B cell (primary cell): ENCODE data around the gene ANKRD11. TPM values are rescaled to one million over a fixed set of nuclear protein-coding genes. Genes with fewer than 3 reads are reported as not detected.
"Not testable (repeated sequence)": the region's sequence is repeated elsewhere in the genome, so short reads cannot be mapped to it uniquely, and the experiment has no call there.

Experiments
- ATAC-seq: fragments of 200-7000 bp; cut with Tn5 transposase; one replicate; pipeline ENCODE4 v1.10.0; 2021; ENCODE audit warnings: low read depth, mild to moderate bottlenecking, moderate number of reproducible peaks, moderate library complexity
- CTCF ChIA-PET: fragments of 350-600 bp; sonication (Branson Sonifier 250); formaldehyde crosslinking; loops from one replicate; lab custom pipeline; 2021; ENCODE audit warnings: antibody characterized with exemption, inconsistent platforms; lab: Charles Lee
- POLR2A ChIA-PET: fragments of 350-600 bp; sonication (Branson Sonifier 250); formaldehyde crosslinking; loops from one replicate; lab custom pipeline; 2021; ENCODE audit warnings: antibody characterized with exemption; lab: Charles Lee
- DNase-seq: peaks from one replicate; pipeline ENCODE4 v3.0.0; 2013
- H2AFZ ChIP-seq: 2 replicates; pipeline ENCODE4 v1.6.1; 2012; ENCODE audit warnings: mild to moderate bottlenecking, low read depth, low read length; ENCODE audit not compliant: insufficient read depth, poor library complexity, severe bottlenecking
- H3K27ac ChIP-seq, 2 donors: 1 replicate in 1 of 2; 2 replicates in 1 of 2; pipeline ENCODE4 v1.5.1; 2012 to 2013; ENCODE audit warnings: low read length in 2 of 2, mild to moderate bottlenecking in 2 of 2, moderate library complexity in 1 of 2
- H3K27me3 ChIP-seq, 4 experiments: fragments of 200-600 bp in 1 of 4; sonication (generic) in 1 of 4; replicated peaks in 1 of 4; 1 replicate in 2 of 4; 2 replicates in 2 of 4; pipeline versions ENCODE4 v1.6.1 to v1.7.0; 2013 to 2016; ENCODE audit warnings: low read length in 3 of 4, mild to moderate bottlenecking in 2 of 4, mixed read lengths in 1 of 4, moderate library complexity in 1 of 4; ENCODE audit not compliant: insufficient read depth in 4 of 4, control insufficient read depth in 3 of 4; ENCODE audit errors: control extremely low read depth in 1 of 4
- H3K36me3 ChIP-seq, 2 experiments: replicated peaks in 1 of 2; 1 replicate in 1 of 2; 2 replicates in 1 of 2; pipeline versions ENCODE4 v1.6.1 to v1.7.1; 2013; ENCODE audit warnings: low read length in 1 of 2; ENCODE audit not compliant: insufficient read depth in 2 of 2, control insufficient read depth in 1 of 2; ENCODE audit errors: control extremely low read depth in 1 of 2, extremely low read depth in 1 of 2
- H3K4me1 ChIP-seq, 2 donors: fragments of 200-600 bp in 1 of 2; sonication (generic) in 1 of 2; 1 replicate in 1 of 2; 2 replicates in 1 of 2; pipeline versions ENCODE4 v1.5.1 to v1.6.1; 2013 to 2017; ENCODE audit warnings: low read length in 2 of 2; ENCODE audit not compliant: control insufficient read depth in 2 of 2, insufficient read depth in 2 of 2
- H3K4me2 ChIP-seq: replicated peaks from 2 replicates; pipeline ENCODE3; 2012; ENCODE audit warnings: mild to moderate bottlenecking, low read depth, low read length; ENCODE audit not compliant: poor library complexity, severe bottlenecking
- H3K4me3 ChIP-seq, 5 experiments: fragments of 200-600 bp in 1 of 5; sonication (generic) in 1 of 5; 1 replicate in 3 of 5; 2 replicates in 2 of 5; pipeline versions ENCODE4 v1.5.1 to v1.7.0; 2011 to 2016; ENCODE audit warnings: low read length in 4 of 5, mild to moderate bottlenecking in 4 of 5, low read depth in 2 of 5, control low read depth in 1 of 5, moderate library complexity in 1 of 5; ENCODE audit not compliant: insufficient read depth in 1 of 5; ENCODE audit errors: control extremely low read depth in 1 of 5, extremely low read depth in 1 of 5
- H3K79me2 ChIP-seq: fragments of 200-600 bp; sonication (generic); one replicate; pipeline ENCODE4 v1.6.0; 2016; ENCODE audit warnings: low read length; ENCODE audit not compliant: control insufficient read depth, insufficient read depth
- H3K9ac ChIP-seq: fragments of 200-600 bp; sonication (generic); 2 replicates; pipeline ENCODE4 v1.6.1; 2017; ENCODE audit warnings: mild to moderate bottlenecking, low read length, moderate library complexity
- H3K9me3 ChIP-seq, 3 donors: one replicate each; pipeline versions ENCODE4 v1.6.1 to v1.7.1; 2013; ENCODE audit warnings: low read length in 2 of 3; ENCODE audit not compliant: control insufficient read depth in 2 of 3, insufficient read depth in 1 of 3; ENCODE audit errors: control extremely low read depth in 1 of 3
- H4K20me1 ChIP-seq: 2 replicates; pipeline ENCODE4 v1.6.0; 2012; ENCODE audit warnings: mild to moderate bottlenecking, low read length; ENCODE audit not compliant: insufficient read depth, control insufficient read depth, poor library complexity, severe bottlenecking
- H3K27ac Mint-ChIP-seq: one replicate; pipeline ENCODE4 v1.8.0; 2021; ENCODE audit warnings: mixed read lengths
- H3K27me3 Mint-ChIP-seq: one replicate; pipeline ENCODE4 v1.8.0; 2021; ENCODE audit warnings: mixed read lengths
- H3K4me1 Mint-ChIP-seq: one replicate; pipeline ENCODE4 v1.8.0; 2021; ENCODE audit warnings: mixed read lengths
- H3K4me3 Mint-ChIP-seq: one replicate; pipeline ENCODE4 v1.8.0; 2021; ENCODE audit warnings: mixed read lengths
- H3K9me3 Mint-ChIP-seq: one replicate; pipeline ENCODE4 v1.8.0; 2022; ENCODE audit warnings: mixed read lengths; ENCODE audit not compliant: insufficient read depth
- EZH2 ChIP-seq: IDR thresholded peaks from 2 replicates; pipeline ENCODE4 v1.6.1; 2012; ENCODE audit warnings: borderline replicate concordance, low read depth, mild to moderate bottlenecking, moderate library complexity, low read length; ENCODE audit not compliant: insufficient read depth, poor library complexity, severe bottlenecking
- WGBS: methylation state at CpG from one replicate; pipeline ENCODE4 v1.1.5; 2013; ENCODE audit warnings: missing lambda C conversion rate; ENCODE audit not compliant: insufficient coverage; 5-methylcytosine and 5-hydroxymethylcytosine counted together
- intact Hi-C: fragments of 100-400 bp; cut with micrococcal nuclease; formaldehyde crosslinking; loops from one replicate; pipeline ENCODE4 v1.10.0; 2022
- polyA plus RNA-seq: library from polyadenylated mRNA; depleted of rRNA; stranded (reverse); fragments of >200 nt; gene quantifications from 2 replicates; pipeline ENCODE4 v1.2.3, GENCODE V29; 2012
- total RNA-seq, 2 donors: library from RNA; stranded (reverse); fragments of 120-200 nt in 1 of 2; gene quantifications; 1 replicate in 1 of 2; 2 replicates in 1 of 2; pipeline versions ENCODE4 v1.2.3 to v1.2.4, GENCODE V29; 2013 to 2022
- TF ChIP-seq, protein P1 (sequence below): fragments of 200-600 bp; IDR thresholded peaks from one replicate; pipeline ENCODE4 v1.8.0; 2022; ENCODE audit warnings: antibody characterized with exemption, mild to moderate bottlenecking

ANKRD11 gene
- total and polyA plus RNA-seq, 2 donors (not counting 1 experiment from before 2014, with no cell fraction given) = 67.9 to 314 TPM

DNA sequence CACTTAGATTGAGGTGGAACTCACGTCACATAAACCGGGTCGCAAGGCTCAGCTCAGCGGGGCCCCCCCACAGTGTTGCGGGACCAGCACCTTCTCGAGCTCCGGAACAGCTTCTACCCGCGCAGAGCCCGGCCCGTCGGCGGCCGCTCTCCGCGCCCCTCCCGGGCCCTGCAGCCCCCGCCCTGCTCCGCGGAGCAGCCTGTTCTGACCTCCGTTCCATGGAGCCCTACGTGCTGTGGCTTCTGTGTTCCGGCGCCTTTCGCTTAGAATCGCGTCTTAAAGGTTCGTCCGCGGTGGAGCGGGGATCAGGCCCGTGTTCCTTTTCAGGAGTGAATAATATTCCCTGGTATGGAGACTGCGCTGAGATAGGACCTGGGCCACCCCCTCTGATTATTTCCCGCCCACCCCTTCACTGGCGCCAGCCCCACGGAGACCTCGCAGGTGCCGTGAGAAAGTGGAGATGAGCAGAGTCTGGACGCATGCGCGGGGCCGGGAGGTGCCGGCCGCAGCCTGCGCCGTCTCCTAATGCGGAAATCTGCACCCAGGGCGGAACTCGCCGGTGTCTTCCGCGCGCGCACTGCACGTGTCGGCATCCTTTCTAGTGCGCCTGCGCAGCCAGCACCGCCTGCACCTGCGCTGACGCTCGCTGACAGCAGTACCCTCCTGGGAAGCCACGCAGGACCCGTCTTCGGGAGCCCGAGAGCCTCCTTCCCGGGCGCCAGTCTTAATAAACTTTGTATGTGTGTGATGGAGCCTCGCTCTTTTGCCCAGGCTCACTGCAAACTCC lies 242.0 kb downstream of the ANKRD11 start:
- peaks cover 5% of the 10 kb centered on the region for H3K9me3 Mint-ChIP-seq
- peaks cover 3% of the 10 kb centered on the region for H3K4me1 Mint-ChIP-seq
- no peak overlapping the region for H3K27ac ChIP-seq
- H2AFZ ChIP-seq = peak overlapping the region; percentile 49
- peak overlapping the region; percentile 93 for H3K4me2 ChIP-seq
- no peak overlapping the region for H3K27ac Mint-ChIP-seq
- H3K27me3 Mint-ChIP-seq = no peaks in the 10 kb centered on the region
- CTCF ChIA-PET = interaction anchor here (0.6 to 1.7 kb wide), 3 partner anchors 81 to 738 kb away, joined by 3 to 5 read pairs (median 3); no protein-coding TSS in a partner anchor
- peak overlapping the region; percentile 54 for H3K9ac ChIP-seq
- peak overlapping the region; percentile 73 for H3K4me3 Mint-ChIP-seq
- H3K36me3 ChIP-seq = no peaks in the 10 kb centered on the region
- DNase-seq (no peak), ATAC-seq (no peak)
- WGBS = 63% methylated on average over 64 of the region's 69 CpGs
- peak overlapping the region in 4 of 5 experiments; percentile 37 to 51 (median 45) for H3K4me3 ChIP-seq
- no peaks in the 10 kb centered on the region for H3K79me2 ChIP-seq
- intact Hi-C loops = loop anchor here (10.0 kb wide), 1 partner anchor 406 kb away; the partner anchor contains the start of genes CHMP1A and SPATA33
- TF ChIP-seq, protein P1, sequence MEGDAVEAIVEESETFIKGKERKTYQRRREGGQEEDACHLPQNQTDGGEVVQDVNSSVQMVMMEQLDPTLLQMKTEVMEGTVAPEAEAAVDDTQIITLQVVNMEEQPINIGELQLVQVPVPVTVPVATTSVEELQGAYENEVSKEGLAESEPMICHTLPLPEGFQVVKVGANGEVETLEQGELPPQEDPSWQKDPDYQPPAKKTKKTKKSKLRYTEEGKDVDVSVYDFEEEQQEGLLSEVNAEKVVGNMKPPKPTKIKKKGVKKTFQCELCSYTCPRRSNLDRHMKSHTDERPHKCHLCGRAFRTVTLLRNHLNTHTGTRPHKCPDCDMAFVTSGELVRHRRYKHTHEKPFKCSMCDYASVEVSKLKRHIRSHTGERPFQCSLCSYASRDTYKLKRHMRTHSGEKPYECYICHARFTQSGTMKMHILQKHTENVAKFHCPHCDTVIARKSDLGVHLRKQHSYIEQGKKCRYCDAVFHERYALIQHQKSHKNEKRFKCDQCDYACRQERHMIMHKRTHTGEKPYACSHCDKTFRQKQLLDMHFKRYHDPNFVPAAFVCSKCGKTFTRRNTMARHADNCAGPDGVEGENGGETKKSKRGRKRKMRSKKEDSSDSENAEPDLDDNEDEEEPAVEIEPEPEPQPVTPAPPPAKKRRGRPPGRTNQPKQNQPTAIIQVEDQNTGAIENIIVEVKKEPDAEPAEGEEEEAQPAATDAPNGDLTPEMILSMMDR = no peak
- no peak for TF ChIP-seq EZH2
- POLR2A ChIA-PET = no interaction called here
- peaks cover 3 to 10% of the 10 kb centered on the region in 2 donors for H3K4me1 ChIP-seq
- no peaks in the 10 kb centered on the region for H3K27me3 ChIP-seq
- H4K20me1 ChIP-seq = no peaks in the 10 kb centered on the region
- peaks cover 1 to 35% (median 7%) of the 10 kb centered on the region in 3 donors for H3K9me3 ChIP-seq

DNA sequence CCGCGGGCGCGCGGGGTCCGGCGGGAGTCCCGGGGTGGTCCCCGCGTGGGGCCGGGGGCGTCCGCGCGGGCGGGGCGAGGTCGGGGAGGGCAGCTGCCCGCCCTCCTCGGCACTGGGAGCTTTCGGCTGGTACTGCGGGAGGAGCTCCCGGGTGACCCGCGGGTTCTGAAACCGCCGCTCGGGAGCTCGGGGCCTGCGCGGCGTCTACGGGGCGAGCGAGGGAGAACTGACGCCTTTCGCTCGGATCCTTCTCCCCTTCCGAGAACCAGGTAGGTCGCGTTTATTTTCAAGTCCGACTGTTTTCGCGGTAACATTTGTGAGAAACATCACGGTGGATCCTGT lies 242.7 kb downstream of the ANKRD11 start:
- not testable (repeated sequence) for H3K27me3 Mint-ChIP-seq, H3K4me1 ChIP-seq, H3K4me1 Mint-ChIP-seq, DNase-seq, H3K36me3 ChIP-seq, H4K20me1 ChIP-seq, H3K27ac ChIP-seq, ATAC-seq, H3K9me3 Mint-ChIP-seq, H3K27me3 ChIP-seq, H3K27ac Mint-ChIP-seq, H3K79me2 ChIP-seq
- Histone ChIP-seq H3K4me3 (peak overlapping the region in 4 of 5 experiments; percentile 37 to 51 (median 45)), H3K9me3 (peaks cover 1 to 35% (median 7%) of the 10 kb centered on the region in 3 donors), H2AFZ (peak overlapping the region; percentile 49), H3K4me2 (peak overlapping the region; percentile 93), H3K9ac (peak overlapping the region; percentile 54)
- H3K4me3 Mint-ChIP-seq = peak overlapping the region; percentile 73
- 2% methylated on average over 43 of the region's 45 CpGs for WGBS
- ChIA-PET CTCF (interaction anchor here (0.6 to 1.7 kb wide), 4 partner anchors 30 to 510 kb away, joined by 3 to 5 read pairs (median 3); partner anchors contain the start of gene ZNF778), POLR2A (interaction anchor here (0.7 to 1.6 kb wide), 3 partner anchors 30 to 317 kb away, joined by 3 to 4 read pairs (median 4); partner anchors contain the start of genes CDH15 and ZNF778)
- intact Hi-C loops = loop anchor here (2.0 to 10.0 kb wide), 2 partner anchors 77 to 407 kb away; partner anchors contain the start of genes CDH15, CHMP1A and SPATA33
